WTC11 (cell line): ENCODE data around the gene CALCR. TPM values are rescaled to one million over a fixed set of nuclear protein-coding genes. Genes with fewer than 3 reads are reported as not detected.

ENCODE experiments used
- ATAC-seq: fragments of 200-7000 bp; cut with Tn5 transposase; 2 replicates; pipeline ENCODE4 v1.10.0; 2021; ENCODE audit warnings: mild to moderate bottlenecking, moderate library complexity
- CTCF ChIA-PET: fragments of 300-600 bp; sonication (Branson Sonifier 250); formaldehyde crosslinking; loops from one replicate; lab custom pipeline; 2021; ENCODE audit warnings: antibody characterized with exemption; lab: Charles Lee
- POLR2A ChIA-PET: fragments of 350-600 bp; sonication (Branson Sonifier 250); formaldehyde crosslinking; loops from one replicate; lab custom pipeline; 2021; ENCODE audit warnings: antibody characterized with exemption; lab: Charles Lee
- DNase-seq: peaks from one replicate; pipeline ENCODE4 v3.0.0; 2021; ENCODE audit warnings: low spot score
- H3K27ac Mint-ChIP-seq: 2 replicates; pipeline ENCODE4 v1.8.0; 2021; ENCODE audit warnings: mixed read lengths
- H3K27me3 Mint-ChIP-seq: 2 replicates; pipeline ENCODE4 v1.8.0; 2021; ENCODE audit warnings: low read depth, mild to moderate bottlenecking, moderate library complexity, mixed read lengths
- H3K36me3 Mint-ChIP-seq: 2 replicates; pipeline ENCODE4 v1.8.0; 2021; ENCODE audit warnings: mixed read lengths
- H3K4me1 Mint-ChIP-seq: 2 replicates; pipeline ENCODE4 v1.8.0; 2022; ENCODE audit warnings: mixed read lengths
- H3K4me3 Mint-ChIP-seq: 2 replicates; pipeline ENCODE4 v1.8.0; 2021; ENCODE audit warnings: mild to moderate bottlenecking, moderate library complexity, mixed read lengths
- H3K9me3 Mint-ChIP-seq: 2 replicates; pipeline ENCODE4 v1.8.0; 2021; ENCODE audit warnings: mixed read lengths
- ATF1 ChIP-seq: sonication (generic); formaldehyde crosslinking; IDR thresholded peaks from 2 replicates; pipeline ENCODE4 v1.8.1; 2023; ENCODE audit warnings: mild to moderate bottlenecking, moderate library complexity, missing genetic modification reagents
- CREB1 ChIP-seq: sonication (generic); formaldehyde crosslinking; IDR thresholded peaks from 2 replicates; pipeline ENCODE4 v1.8.0; 2023; ENCODE audit warnings: mild to moderate bottlenecking, missing genetic modification reagents
- EMX1 ChIP-seq: fragments of 250-450 bp; sonication (Bioruptor Pico); IDR thresholded peaks from 2 replicates; pipeline ENCODE4 v1.8.0; 2021; ENCODE audit warnings: mild to moderate bottlenecking
- ETV6 ChIP-seq: sonication (generic); formaldehyde crosslinking; IDR thresholded peaks from 2 replicates; pipeline ENCODE4 v1.8.1; 2022; ENCODE audit warnings: mild to moderate bottlenecking, missing genetic modification reagents
- FOXK1 ChIP-seq: sonication (generic); formaldehyde crosslinking; IDR thresholded peaks from 2 replicates; pipeline ENCODE4 v1.8.0; 2022; ENCODE audit warnings: mild to moderate bottlenecking, moderate library complexity, missing genetic modification reagents
- GRHL2 ChIP-seq: fragments of 250-450 bp; sonication (Bioruptor Pico); IDR thresholded peaks from 2 replicates; pipeline ENCODE4 v1.8.0; 2022; ENCODE audit warnings: mild to moderate bottlenecking, moderate library complexity; ENCODE audit not compliant: insufficient replicate concordance, severe bottlenecking
- IRF1 ChIP-seq: sonication (generic); formaldehyde crosslinking; IDR thresholded peaks from 2 replicates; pipeline ENCODE4 v1.8.0; 2023; ENCODE audit warnings: missing genetic modification reagents
- NFE2L1 ChIP-seq: sonication (generic); formaldehyde crosslinking; IDR thresholded peaks from 2 replicates; pipeline ENCODE4 v1.8.1; 2023; ENCODE audit warnings: missing genetic modification reagents
- NFYB ChIP-seq: sonication (generic); formaldehyde crosslinking; conservative IDR thresholded peaks from 2 replicates; pipeline ENCODE4 v1.8.0; 2022; ENCODE audit warnings: low read depth, missing genetic modification reagents
- NR1H2 ChIP-seq: sonication (generic); formaldehyde crosslinking; IDR thresholded peaks from 2 replicates; pipeline ENCODE4 v1.9.0; 2021; ENCODE audit warnings: mild to moderate bottlenecking, moderate library complexity, missing genetic modification reagents
- RORB ChIP-seq: fragments of 250-450 bp; sonication (Bioruptor Pico); IDR thresholded peaks from 2 replicates; pipeline ENCODE4 v1.9.0; 2021; ENCODE audit warnings: mild to moderate bottlenecking
- SP1 ChIP-seq: sonication (generic); formaldehyde crosslinking; conservative IDR thresholded peaks from 2 replicates; pipeline ENCODE4 v1.8.1; 2022; ENCODE audit warnings: missing genetic modification reagents
- TEAD1 ChIP-seq: sonication (generic); formaldehyde crosslinking; IDR thresholded peaks from 2 replicates; pipeline ENCODE4 v1.8.0; 2022; ENCODE audit warnings: mild to moderate bottlenecking, missing genetic modification reagents
- TP53 ChIP-seq: sonication (generic); formaldehyde crosslinking; IDR thresholded peaks from 2 replicates; pipeline ENCODE4 v1.8.1; 2023; ENCODE audit warnings: mild to moderate bottlenecking, missing genetic modification reagents
- ZNF219 ChIP-seq: sonication (generic); formaldehyde crosslinking; IDR thresholded peaks from 2 replicates; pipeline ENCODE4 v1.8.0; 2023; ENCODE audit warnings: missing genetic modification reagents, mild to moderate bottlenecking, borderline replicate concordance
- ZNF416 ChIP-seq: fragments of 250-450 bp; sonication (Bioruptor Pico); IDR thresholded peaks from 2 replicates; pipeline ENCODE4 v1.9.0; 2021; ENCODE audit warnings: mild to moderate bottlenecking, inconsistent platforms
- ZNF425 ChIP-seq: fragments of 250-450 bp; sonication (Bioruptor Pico); conservative IDR thresholded peaks from 2 replicates; pipeline ENCODE4 v1.9.0; 2021; ENCODE audit warnings: mild to moderate bottlenecking
- ZNF671 ChIP-seq: fragments of 250-450 bp; sonication (Bioruptor Pico); IDR thresholded peaks from 2 replicates; pipeline ENCODE4 v1.8.0; 2021; ENCODE audit warnings: mild to moderate bottlenecking
- total RNA-seq: library from RNA; stranded (reverse); gene quantifications from 3 replicates; pipeline ENCODE4 v1.2.3, GENCODE V29; 2021
- TF ChIP-seq, protein P1 (sequence below): sonication (generic); formaldehyde crosslinking; conservative IDR thresholded peaks from 2 replicates; pipeline ENCODE4 v1.8.1; 2023; ENCODE audit warnings: mild to moderate bottlenecking, low read depth, missing genetic modification reagents, moderate library complexity
- TF ChIP-seq, protein P2 (sequence below): sonication (generic); formaldehyde crosslinking; IDR thresholded peaks from 2 replicates; pipeline ENCODE4 v1.8.0; 2022; ENCODE audit warnings: missing genetic modification reagents
- TF ChIP-seq, protein P3 (sequence below): sonication (generic); formaldehyde crosslinking; IDR thresholded peaks from 2 replicates; pipeline ENCODE4 v1.8.0; 2023; ENCODE audit warnings: mild to moderate bottlenecking, missing genetic modification reagents
- TF ChIP-seq, protein P4 (sequence below): sonication (generic); formaldehyde crosslinking; IDR thresholded peaks from 2 replicates; pipeline ENCODE4 v1.8.0; 2022; ENCODE audit warnings: mild to moderate bottlenecking, missing genetic modification reagents

CALCR gene
- total RNA-seq, 1 experiment from 2014 or later = 0.81 TPM

DNA sequence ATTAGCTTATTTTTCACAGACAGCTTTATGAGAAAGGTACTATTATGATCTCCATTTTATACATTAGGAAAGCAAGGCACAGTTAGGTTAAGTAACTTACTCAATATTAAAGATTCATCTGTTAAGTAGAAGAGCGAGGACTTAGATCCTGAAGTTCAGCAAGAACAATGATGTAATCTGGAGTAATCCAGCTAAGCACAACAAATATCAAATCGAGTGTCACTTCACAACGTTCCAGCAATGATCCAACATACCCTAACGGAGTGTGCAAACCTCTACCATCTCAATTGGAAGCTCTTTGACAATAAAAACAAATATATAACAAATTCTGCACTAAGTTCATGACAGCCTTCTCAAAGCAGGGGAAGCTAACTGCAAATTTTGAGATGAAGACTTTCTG, 121.3 kb downstream of the CALCR start:
- POLR2A ChIA-PET = no interaction called here
- H3K9me3 Mint-ChIP-seq = no peaks in the 10 kb centered on the region
- no peak overlapping the region for H3K27ac Mint-ChIP-seq
- CTCF ChIA-PET = interaction anchor here (1.0 to 1.3 kb wide), 2 partner anchors 11 to 98 kb away, joined by 3 to 5 read pairs; no protein-coding TSS in a partner anchor
- DNase-seq = no peak
- no peaks in the 10 kb centered on the region for H3K36me3 Mint-ChIP-seq
- H3K27me3 Mint-ChIP-seq = no peaks in the 10 kb centered on the region
- no peak overlapping the region for H3K4me3 Mint-ChIP-seq
- no peak for ATAC-seq
- no peaks in the 10 kb centered on the region for H3K4me1 Mint-ChIP-seq
- TF ChIP-seq CREB1 (CRISPR knock-in tag) = no peak
- no peak for TF ChIP-seq RORB (CRISPR knock-in tag)
- TF ChIP-seq ZNF219 (CRISPR knock-in tag) = no peak
- TF ChIP-seq ETV6 (CRISPR knock-in tag) = no peak
- no peak for TF ChIP-seq NFYB
- TF ChIP-seq, protein P1, sequence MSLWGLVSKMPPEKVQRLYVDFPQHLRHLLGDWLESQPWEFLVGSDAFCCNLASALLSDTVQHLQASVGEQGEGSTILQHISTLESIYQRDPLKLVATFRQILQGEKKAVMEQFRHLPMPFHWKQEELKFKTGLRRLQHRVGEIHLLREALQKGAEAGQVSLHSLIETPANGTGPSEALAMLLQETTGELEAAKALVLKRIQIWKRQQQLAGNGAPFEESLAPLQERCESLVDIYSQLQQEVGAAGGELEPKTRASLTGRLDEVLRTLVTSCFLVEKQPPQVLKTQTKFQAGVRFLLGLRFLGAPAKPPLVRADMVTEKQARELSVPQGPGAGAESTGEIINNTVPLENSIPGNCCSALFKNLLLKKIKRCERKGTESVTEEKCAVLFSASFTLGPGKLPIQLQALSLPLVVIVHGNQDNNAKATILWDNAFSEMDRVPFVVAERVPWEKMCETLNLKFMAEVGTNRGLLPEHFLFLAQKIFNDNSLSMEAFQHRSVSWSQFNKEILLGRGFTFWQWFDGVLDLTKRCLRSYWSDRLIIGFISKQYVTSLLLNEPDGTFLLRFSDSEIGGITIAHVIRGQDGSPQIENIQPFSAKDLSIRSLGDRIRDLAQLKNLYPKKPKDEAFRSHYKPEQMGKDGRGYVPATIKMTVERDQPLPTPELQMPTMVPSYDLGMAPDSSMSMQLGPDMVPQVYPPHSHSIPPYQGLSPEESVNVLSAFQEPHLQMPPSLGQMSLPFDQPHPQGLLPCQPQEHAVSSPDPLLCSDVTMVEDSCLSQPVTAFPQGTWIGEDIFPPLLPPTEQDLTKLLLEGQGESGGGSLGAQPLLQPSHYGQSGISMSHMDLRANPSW (CRISPR knock-in tag) = no peak
- TF ChIP-seq, protein P2, sequence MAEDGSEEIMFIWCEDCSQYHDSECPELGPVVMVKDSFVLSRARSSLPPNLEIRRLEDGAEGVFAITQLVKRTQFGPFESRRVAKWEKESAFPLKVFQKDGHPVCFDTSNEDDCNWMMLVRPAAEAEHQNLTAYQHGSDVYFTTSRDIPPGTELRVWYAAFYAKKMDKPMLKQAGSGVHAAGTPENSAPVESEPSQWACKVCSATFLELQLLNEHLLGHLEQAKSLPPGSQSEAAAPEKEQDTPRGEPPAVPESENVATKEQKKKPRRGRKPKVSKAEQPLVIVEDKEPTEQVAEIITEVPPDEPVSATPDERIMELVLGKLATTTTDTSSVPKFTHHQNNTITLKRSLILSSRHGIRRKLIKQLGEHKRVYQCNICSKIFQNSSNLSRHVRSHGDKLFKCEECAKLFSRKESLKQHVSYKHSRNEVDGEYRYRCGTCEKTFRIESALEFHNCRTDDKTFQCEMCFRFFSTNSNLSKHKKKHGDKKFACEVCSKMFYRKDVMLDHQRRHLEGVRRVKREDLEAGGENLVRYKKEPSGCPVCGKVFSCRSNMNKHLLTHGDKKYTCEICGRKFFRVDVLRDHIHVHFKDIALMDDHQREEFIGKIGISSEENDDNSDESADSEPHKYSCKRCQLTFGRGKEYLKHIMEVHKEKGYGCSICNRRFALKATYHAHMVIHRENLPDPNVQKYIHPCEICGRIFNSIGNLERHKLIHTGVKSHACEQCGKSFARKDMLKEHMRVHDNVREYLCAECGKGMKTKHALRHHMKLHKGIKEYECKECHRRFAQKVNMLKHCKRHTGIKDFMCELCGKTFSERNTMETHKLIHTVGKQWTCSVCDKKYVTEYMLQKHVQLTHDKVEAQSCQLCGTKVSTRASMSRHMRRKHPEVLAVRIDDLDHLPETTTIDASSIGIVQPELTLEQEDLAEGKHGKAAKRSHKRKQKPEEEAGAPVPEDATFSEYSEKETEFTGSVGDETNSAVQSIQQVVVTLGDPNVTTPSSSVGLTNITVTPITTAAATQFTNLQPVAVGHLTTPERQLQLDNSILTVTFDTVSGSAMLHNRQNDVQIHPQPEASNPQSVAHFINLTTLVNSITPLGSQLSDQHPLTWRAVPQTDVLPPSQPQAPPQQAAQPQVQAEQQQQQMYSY (CRISPR knock-in tag) = no peak
- no peak for TF ChIP-seq NR1H2 (CRISPR knock-in tag)
- TF ChIP-seq, protein P3, sequence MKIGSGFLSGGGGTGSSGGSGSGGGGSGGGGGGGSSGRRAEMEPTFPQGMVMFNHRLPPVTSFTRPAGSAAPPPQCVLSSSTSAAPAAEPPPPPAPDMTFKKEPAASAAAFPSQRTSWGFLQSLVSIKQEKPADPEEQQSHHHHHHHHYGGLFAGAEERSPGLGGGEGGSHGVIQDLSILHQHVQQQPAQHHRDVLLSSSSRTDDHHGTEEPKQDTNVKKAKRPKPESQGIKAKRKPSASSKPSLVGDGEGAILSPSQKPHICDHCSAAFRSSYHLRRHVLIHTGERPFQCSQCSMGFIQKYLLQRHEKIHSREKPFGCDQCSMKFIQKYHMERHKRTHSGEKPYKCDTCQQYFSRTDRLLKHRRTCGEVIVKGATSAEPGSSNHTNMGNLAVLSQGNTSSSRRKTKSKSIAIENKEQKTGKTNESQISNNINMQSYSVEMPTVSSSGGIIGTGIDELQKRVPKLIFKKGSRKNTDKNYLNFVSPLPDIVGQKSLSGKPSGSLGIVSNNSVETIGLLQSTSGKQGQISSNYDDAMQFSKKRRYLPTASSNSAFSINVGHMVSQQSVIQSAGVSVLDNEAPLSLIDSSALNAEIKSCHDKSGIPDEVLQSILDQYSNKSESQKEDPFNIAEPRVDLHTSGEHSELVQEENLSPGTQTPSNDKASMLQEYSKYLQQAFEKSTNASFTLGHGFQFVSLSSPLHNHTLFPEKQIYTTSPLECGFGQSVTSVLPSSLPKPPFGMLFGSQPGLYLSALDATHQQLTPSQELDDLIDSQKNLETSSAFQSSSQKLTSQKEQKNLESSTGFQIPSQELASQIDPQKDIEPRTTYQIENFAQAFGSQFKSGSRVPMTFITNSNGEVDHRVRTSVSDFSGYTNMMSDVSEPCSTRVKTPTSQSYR = no peak
- no peak for TF ChIP-seq TP53 (CRISPR knock-in tag)
- TF ChIP-seq SP1 (CRISPR knock-in tag) = no peak
- TF ChIP-seq ATF1 = no peak

GRCh38 chr7:93448176-93448575, 126.3 kb downstream of the CALCR start:
- Mint-ChIP-seq H3K36me3 (no peaks in the 10 kb centered on the region), H3K4me1 (peaks cover 6% of the 10 kb centered on the region), H3K9me3 (no peaks in the 10 kb centered on the region), H3K4me3 (no peak overlapping the region), H3K27me3 (no peaks in the 10 kb centered on the region), H3K27ac (no peak overlapping the region)
- ATAC-seq = no peak
- no peak for DNase-seq
- ChIA-PET POLR2A (no interaction called here), CTCF (interaction anchor here (1.3 to 3.2 kb wide), 2 partner anchors 13 to 103 kb away, joined by 4 to 17 read pairs; no protein-coding TSS in a partner anchor)
- TF ChIP-seq SP1 (CRISPR knock-in tag) = no peak
- no peak for TF ChIP-seq ZNF416
- TF ChIP-seq ZNF425 (CRISPR knock-in tag) = no peak
- no peak for TF ChIP-seq ATF1
- no peak for TF ChIP-seq NFE2L1
- no peak for TF ChIP-seq NFYB
- TF ChIP-seq GRHL2 = no peak
- TF ChIP-seq, protein P4, sequence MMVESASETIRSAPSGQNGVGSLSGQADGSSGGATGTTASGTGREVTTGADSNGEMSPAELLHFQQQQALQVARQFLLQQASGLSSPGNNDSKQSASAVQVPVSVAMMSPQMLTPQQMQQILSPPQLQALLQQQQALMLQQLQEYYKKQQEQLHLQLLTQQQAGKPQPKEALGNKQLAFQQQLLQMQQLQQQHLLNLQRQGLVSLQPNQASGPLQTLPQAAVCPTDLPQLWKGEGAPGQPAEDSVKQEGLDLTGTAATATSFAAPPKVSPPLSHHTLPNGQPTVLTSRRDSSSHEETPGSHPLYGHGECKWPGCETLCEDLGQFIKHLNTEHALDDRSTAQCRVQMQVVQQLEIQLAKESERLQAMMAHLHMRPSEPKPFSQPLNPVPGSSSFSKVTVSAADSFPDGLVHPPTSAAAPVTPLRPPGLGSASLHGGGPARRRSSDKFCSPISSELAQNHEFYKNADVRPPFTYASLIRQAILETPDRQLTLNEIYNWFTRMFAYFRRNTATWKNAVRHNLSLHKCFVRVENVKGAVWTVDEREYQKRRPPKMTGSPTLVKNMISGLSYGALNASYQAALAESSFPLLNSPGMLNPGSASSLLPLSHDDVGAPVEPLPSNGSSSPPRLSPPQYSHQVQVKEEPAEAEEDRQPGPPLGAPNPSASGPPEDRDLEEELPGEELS (CRISPR knock-in tag) = no peak
- TF ChIP-seq IRF1 (CRISPR knock-in tag) = no peak
- TF ChIP-seq TP53 (CRISPR knock-in tag) = no peak
- no peak for TF ChIP-seq TEAD1
- no peak for TF ChIP-seq EMX1 (CRISPR knock-in tag)
- TF ChIP-seq ZNF671 (CRISPR knock-in tag) = no peak
- no peak for TF ChIP-seq FOXK1 (CRISPR knock-in tag)
- TF ChIP-seq NR1H2 (CRISPR knock-in tag) = no peak
